Activated T-helper 1 cell treated with anti-CD3 and anti-CD28 coated beads, Interleukin-12 subunit alpha, Interleukin-12 subunit beta, Interleukin-2, Interleukin-4 antibody, amounts not matched to agents 30 ng/mL and 10 ng/mL and 1 ng/mL, durations not matched to agents 14 hours and 24 hours and 36 hours (primary cell): ENCODE measurements around the gene TGFBR3L. TPM values are rescaled to one million over a fixed set of nuclear protein-coding genes. Genes with fewer than 3 reads are reported as not detected.
"Not testable (repeated sequence)": the region's sequence is repeated elsewhere in the genome, so short reads cannot be mapped to it uniquely, and the experiment has no call there.

Experiments used
- DNase-seq: peaks from one replicate; pipeline ENCODE4 v3.0.0; 2021; ENCODE audit warnings: low spot score
- H3K27ac Mint-ChIP-seq: one replicate; pipeline ENCODE4 v1.8.0; 2021; ENCODE audit warnings: mild to moderate bottlenecking, mixed read lengths
- H3K27me3 Mint-ChIP-seq: one replicate; pipeline ENCODE4 v1.8.0; 2022; ENCODE audit warnings: mild to moderate bottlenecking, moderate library complexity, mixed read lengths; ENCODE audit not compliant: insufficient read depth
- H3K36me3 Mint-ChIP-seq: one replicate; pipeline ENCODE4 v1.8.0; 2021; ENCODE audit warnings: low read depth, mixed read lengths
- H3K4me1 Mint-ChIP-seq: one replicate; pipeline ENCODE4 v1.8.0; 2021; ENCODE audit warnings: low read depth, mixed read lengths
- H3K4me3 Mint-ChIP-seq: one replicate; pipeline ENCODE4 v1.8.0; 2021; ENCODE audit warnings: mild to moderate bottlenecking, moderate library complexity, mixed read lengths
- H3K9me3 Mint-ChIP-seq: one replicate; pipeline ENCODE4 v1.8.0; 2021; ENCODE audit warnings: mixed read lengths
- intact Hi-C: fragments of 100-400 bp; cut with micrococcal nuclease; formaldehyde crosslinking; loops from one replicate; pipeline ENCODE4 v1.15.1; 2024
- total RNA-seq: library from RNA; stranded (reverse); gene quantifications from 2 replicates; pipeline ENCODE4 v1.2.3, GENCODE V29; 2022

The TGFBR3L gene
- total RNA-seq, 1 donor from 2014 or later = 6.9 TPM

- no peak for DNase-seq
- intact Hi-C loops = no loop called here
- Mint-ChIP-seq H3K4me3 (no peak overlapping the region), H3K4me1 (no peaks in the 10 kb centered on the region), H3K9me3 (no peaks in the 10 kb centered on the region), H3K36me3 (peaks cover 19% of the 10 kb centered on the region), H3K27ac (no peak overlapping the region), H3K27me3 (peaks cover 7% of the 10 kb centered on the region)
These were observed 3.0 kb upstream of the TGFBR3L start for GRCh38 chr19:7911508-7912143.

GRCh38 chr19:7912144-7912696, 2.4 kb upstream of the TGFBR3L start:
- no peak overlapping the region for H3K4me3 Mint-ChIP-seq
- H3K4me1 Mint-ChIP-seq = no peaks in the 10 kb centered on the region
- peaks cover 7% of the 10 kb centered on the region for H3K27me3 Mint-ChIP-seq
- DNase-seq = no peak
- intact Hi-C loops = no loop called here
- no peaks in the 10 kb centered on the region for H3K9me3 Mint-ChIP-seq
- H3K36me3 Mint-ChIP-seq = peaks cover 19% of the 10 kb centered on the region
- H3K27ac Mint-ChIP-seq = no peak overlapping the region

- no peak overlapping the region for H3K4me3 Mint-ChIP-seq
- intact Hi-C loops = no loop called here
- H3K36me3 Mint-ChIP-seq = peaks cover 19% of the 10 kb centered on the region
- no peak for DNase-seq
- H3K27ac Mint-ChIP-seq = no peak overlapping the region
- no peaks in the 10 kb centered on the region for H3K4me1 Mint-ChIP-seq
- peaks cover 8% of the 10 kb centered on the region for H3K27me3 Mint-ChIP-seq
- no peaks in the 10 kb centered on the region for H3K9me3 Mint-ChIP-seq
These were observed 1.7 kb upstream of the TGFBR3L start for GRCh38 chr19:7912697-7913564.

GRCh38 chr19:7913652-7914051, 978 bp upstream of the TGFBR3L start:
- intact Hi-C loops = no loop called here
- peaks cover 10% of the 10 kb centered on the region for H3K27me3 Mint-ChIP-seq

GRCh38 chr19:7914099-7914498, 531 bp upstream of the TGFBR3L start:
- intact Hi-C loops = no loop called here
- Mint-ChIP-seq H3K27ac (no peak overlapping the region), H3K4me1 (no peaks in the 10 kb centered on the region), H3K4me3 (no peak overlapping the region), H3K36me3 (peaks cover 17% of the 10 kb centered on the region), H3K27me3 (peaks cover 10% of the 10 kb centered on the region), H3K9me3 (no peaks in the 10 kb centered on the region)
- DNase-seq = no peak

More at GRCh38 chr19:7913652-7914051, 978 bp upstream of the TGFBR3L start:
- no peaks in the 10 kb centered on the region for H3K4me1 Mint-ChIP-seq
- H3K27ac Mint-ChIP-seq = no peak overlapping the region
- no peak for DNase-seq
- no peak overlapping the region for H3K4me3 Mint-ChIP-seq
- peaks cover 17% of the 10 kb centered on the region for H3K36me3 Mint-ChIP-seq
- no peaks in the 10 kb centered on the region for H3K9me3 Mint-ChIP-seq

GRCh38 chr19:7915250-7916102, 846 bp downstream of the TGFBR3L start:
- peaks cover 18% of the 10 kb centered on the region for H3K36me3 Mint-ChIP-seq
- no peak for DNase-seq
- intact Hi-C loops = no loop called here
- H3K9me3 Mint-ChIP-seq = no peaks in the 10 kb centered on the region
- peaks cover 10% of the 10 kb centered on the region for H3K4me1 Mint-ChIP-seq
- H3K27ac Mint-ChIP-seq = peak overlapping the region; percentile 58
- H3K27me3 Mint-ChIP-seq = peaks cover 15% of the 10 kb centered on the region
- peak overlapping the region; percentile 72 for H3K4me3 Mint-ChIP-seq

- H3K9me3 Mint-ChIP-seq = no peaks in the 10 kb centered on the region
- peaks cover 17% of the 10 kb centered on the region for H3K4me1 Mint-ChIP-seq
- peak overlapping the region; percentile 85 for H3K4me3 Mint-ChIP-seq
- peak; percentile 75 for DNase-seq
- peaks cover 15% of the 10 kb centered on the region for H3K27me3 Mint-ChIP-seq
- intact Hi-C loops = no loop called here
- peak overlapping the region; percentile 44 for H3K27ac Mint-ChIP-seq
- peaks cover 13% of the 10 kb centered on the region for H3K36me3 Mint-ChIP-seq
These were observed 1.7 kb downstream of the TGFBR3L start for GRCh38 chr19:7916103-7916954.

GRCh38 chr19:7916955-7917266, 2.3 kb downstream of the TGFBR3L start:
- H3K9me3 Mint-ChIP-seq = no peaks in the 10 kb centered on the region
- peak overlapping the region; percentile 63 for H3K27ac Mint-ChIP-seq
- peaks cover 15% of the 10 kb centered on the region for H3K27me3 Mint-ChIP-seq
- peak overlapping the region; percentile 85 for H3K4me3 Mint-ChIP-seq
- peaks cover 18% of the 10 kb centered on the region for H3K4me1 Mint-ChIP-seq
- intact Hi-C loops = no loop called here
- DNase-seq = no peak
- peaks cover 11% of the 10 kb centered on the region for H3K36me3 Mint-ChIP-seq

GRCh38 chr19:7917267-7918061, 2.8 kb downstream of the TGFBR3L start:
- H3K27me3 Mint-ChIP-seq = peaks cover 15% of the 10 kb centered on the region
- H3K36me3 Mint-ChIP-seq = peaks cover 9% of the 10 kb centered on the region
- intact Hi-C loops = no loop called here
- peaks cover 22% of the 10 kb centered on the region for H3K4me1 Mint-ChIP-seq
- no peaks in the 10 kb centered on the region for H3K9me3 Mint-ChIP-seq
- DNase-seq = peak; percentile 55
- H3K4me3 Mint-ChIP-seq = peak overlapping the region; percentile 85
- no peak overlapping the region for H3K27ac Mint-ChIP-seq

GRCh38 chr19:7918062-7918614, 3.5 kb downstream of the TGFBR3L start:
- H3K36me3 Mint-ChIP-seq, H3K27ac Mint-ChIP-seq, intact Hi-C loops, H3K9me3 Mint-ChIP-seq, DNase-seq: not testable (repeated sequence)
- Mint-ChIP-seq H3K4me3 (peak overlapping the region; percentile 49), H3K4me1 (peaks cover 22% of the 10 kb centered on the region), H3K27me3 (peaks cover 15% of the 10 kb centered on the region)

- H3K36me3 Mint-ChIP-seq = peaks cover 2% of the 10 kb centered on the region
- peaks cover 15% of the 10 kb centered on the region for H3K27me3 Mint-ChIP-seq
- H3K4me1 Mint-ChIP-seq = peaks cover 22% of the 10 kb centered on the region
- DNase-seq = no peak
- no peak overlapping the region for H3K27ac Mint-ChIP-seq
- peak overlapping the region; percentile 86 for H3K4me3 Mint-ChIP-seq
- intact Hi-C loops = no loop called here
- H3K9me3 Mint-ChIP-seq = no peaks in the 10 kb centered on the region
These were observed 4.2 kb downstream of the TGFBR3L start for GRCh38 chr19:7918615-7919421.
